Peyer's patch (tissue), 4 donors: Measurements from ENCODE around the gene CHD9. TPM values are rescaled to one million over a fixed set of nuclear protein-coding genes. Genes with fewer than 3 reads are reported as not detected.
"Not testable (repeated sequence)": the region's sequence is repeated elsewhere in the genome, so short reads cannot be mapped to it uniquely, and the experiment has no call there.

Source experiments
- DNase-seq, 3 donors: peaks; one replicate each; pipeline ENCODE4 v3.0.0-alpha.2; 2017 to 2019
- H3K27ac ChIP-seq, 4 donors: fragments of 200-600 bp; sonication (generic); one replicate each; pipeline ENCODE4 v1.5.1; 2016 to 2019
- H3K27me3 ChIP-seq, 2 donors: fragments of 200-600 bp; sonication (generic); one replicate each; pipeline ENCODE4 v1.5.1; 2019
- H3K36me3 ChIP-seq, 3 donors: fragments of 200-600 bp; sonication (generic); one replicate each; pipeline ENCODE4 v1.5.1; 2016 to 2019
- H3K4me1 ChIP-seq, 4 donors: fragments of 200-600 bp; sonication (generic); one replicate each; pipeline ENCODE4 v1.5.1; 2016 to 2019
- H3K4me3 ChIP-seq, 4 donors: fragments of 200-600 bp; sonication (generic); 1 replicate in 3 of 4; 2 replicates in 1 of 4; pipeline ENCODE4 v1.5.1; 2016 to 2019; ENCODE audit warnings: mild to moderate bottlenecking in 1 of 4
- H3K9me3 ChIP-seq, 4 donors: fragments of 200-600 bp; sonication (generic); one replicate each; pipeline ENCODE4 v1.5.1; 2016 to 2019; ENCODE audit warnings: mild to moderate bottlenecking in 1 of 4
- POLR2A ChIP-seq, 2 donors: fragments of 450-650 bp; IDR thresholded peaks; one replicate each; pipeline ENCODE4 v1.5.1; 2017; ENCODE audit warnings: antibody characterized with exemption in 2 of 2, mild to moderate bottlenecking in 2 of 2, moderate library complexity in 2 of 2
- total RNA-seq, 4 donors: library from RNA; depleted of rRNA; stranded (reverse); fragments of >200 nt; gene quantifications; one replicate each; pipeline ENCODE4 v1.1.0, GENCODE V29; 2016
- TF ChIP-seq, protein P1 (sequence below), 6 experiments: fragments of 450-650 bp in 4 of 6; fragments of 200-600 bp in 2 of 6; sonication (generic) in 1 of 6; IDR thresholded peaks; one replicate each; pipeline ENCODE4 v1.5.1; 2017 to 2019; ENCODE audit warnings: antibody characterized with exemption in 6 of 6, mild to moderate bottlenecking in 3 of 6, moderate library complexity in 1 of 6

The CHD9 gene
- total RNA-seq, 4 donors from 2014 or later: 48.4 to 187 (median 79.3) TPM

GRCh38 chr16:53175118-53175517 is 120.3 kb downstream of the CHD9 start:
- Histone ChIP-seq H3K27me3 (no peaks in the 10 kb centered on the region), H3K4me3 (no peak overlapping the region), H3K9me3 (no peaks in the 10 kb centered on the region), H3K27ac (no peak overlapping the region), H3K36me3 (no peaks in the 10 kb centered on the region), H3K4me1 (no peaks in the 10 kb centered on the region)
- no peak for DNase-seq
- TF ChIP-seq, protein P1, sequence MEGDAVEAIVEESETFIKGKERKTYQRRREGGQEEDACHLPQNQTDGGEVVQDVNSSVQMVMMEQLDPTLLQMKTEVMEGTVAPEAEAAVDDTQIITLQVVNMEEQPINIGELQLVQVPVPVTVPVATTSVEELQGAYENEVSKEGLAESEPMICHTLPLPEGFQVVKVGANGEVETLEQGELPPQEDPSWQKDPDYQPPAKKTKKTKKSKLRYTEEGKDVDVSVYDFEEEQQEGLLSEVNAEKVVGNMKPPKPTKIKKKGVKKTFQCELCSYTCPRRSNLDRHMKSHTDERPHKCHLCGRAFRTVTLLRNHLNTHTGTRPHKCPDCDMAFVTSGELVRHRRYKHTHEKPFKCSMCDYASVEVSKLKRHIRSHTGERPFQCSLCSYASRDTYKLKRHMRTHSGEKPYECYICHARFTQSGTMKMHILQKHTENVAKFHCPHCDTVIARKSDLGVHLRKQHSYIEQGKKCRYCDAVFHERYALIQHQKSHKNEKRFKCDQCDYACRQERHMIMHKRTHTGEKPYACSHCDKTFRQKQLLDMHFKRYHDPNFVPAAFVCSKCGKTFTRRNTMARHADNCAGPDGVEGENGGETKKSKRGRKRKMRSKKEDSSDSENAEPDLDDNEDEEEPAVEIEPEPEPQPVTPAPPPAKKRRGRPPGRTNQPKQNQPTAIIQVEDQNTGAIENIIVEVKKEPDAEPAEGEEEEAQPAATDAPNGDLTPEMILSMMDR (IDR thresholded peaks at IDR 0.05): no peak
- TF ChIP-seq POLR2A (IDR thresholded peaks at IDR 0.05): no peak

DNA sequence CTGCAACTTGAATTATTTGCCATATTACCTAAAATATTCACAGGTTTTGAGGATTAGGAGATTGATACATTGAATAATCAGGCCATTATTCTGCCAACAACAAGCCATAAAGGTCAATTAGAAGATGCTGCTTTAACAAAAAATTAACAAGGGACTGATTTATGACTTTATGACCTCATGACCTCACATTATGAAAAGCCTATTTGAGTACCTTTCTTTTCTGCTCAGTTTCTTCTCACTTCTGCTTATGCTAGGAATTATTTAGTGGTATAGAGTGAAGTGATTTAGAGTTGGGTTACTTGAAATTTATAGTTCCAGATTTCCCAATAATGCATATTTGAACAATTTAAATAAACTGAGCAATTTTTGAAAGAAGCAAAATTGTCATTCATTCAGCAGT is 121.6 kb downstream of the CHD9 start:
- H3K9me3 ChIP-seq: no peaks in the 10 kb centered on the region
- no peaks in the 10 kb centered on the region for H3K27me3 ChIP-seq
- H3K4me1 ChIP-seq: no peaks in the 10 kb centered on the region
- H3K4me3 ChIP-seq: no peak overlapping the region
- no peak overlapping the region for H3K27ac ChIP-seq
- no peak for DNase-seq
- TF ChIP-seq, protein P1 (IDR thresholded peaks at IDR 0.05): no peak
- no peak for TF ChIP-seq POLR2A (IDR thresholded peaks at IDR 0.05)
- no peaks in the 10 kb centered on the region for H3K36me3 ChIP-seq

DNA sequence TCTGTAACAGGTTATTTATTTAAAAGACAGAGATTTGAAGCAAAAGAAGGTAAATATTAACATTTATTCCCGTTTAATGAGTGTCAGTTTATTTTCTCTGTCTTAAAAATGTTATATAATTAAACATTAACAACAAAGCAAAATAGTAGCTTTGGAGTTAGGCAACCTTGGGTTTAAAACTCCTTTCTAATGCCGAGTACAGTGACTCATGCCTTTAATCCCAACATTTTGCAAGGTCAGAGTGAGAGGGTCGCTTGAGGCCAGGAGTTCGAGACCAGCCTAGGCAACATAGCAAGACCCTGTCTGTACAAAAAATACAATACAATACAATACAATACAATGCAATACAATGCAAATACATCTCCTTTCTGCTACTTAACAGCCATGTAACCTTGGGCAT is 128.7 kb downstream of the CHD9 start:
- no peak for TF ChIP-seq POLR2A (IDR thresholded peaks at IDR 0.05)
- TF ChIP-seq, protein P1 (IDR thresholded peaks at IDR 0.05): no peak
- no peak overlapping the region for H3K4me3 ChIP-seq
- H3K27ac ChIP-seq: no peak overlapping the region
- H3K4me1 ChIP-seq: no peaks in the 10 kb centered on the region
- peaks cover 0 to 17% (median 0%) of the 10 kb centered on the region in 3 donors for H3K36me3 ChIP-seq
- DNase-seq: no peak
- H3K9me3 ChIP-seq: peaks cover 0 to 12% (median 3%) of the 10 kb centered on the region in 4 donors
- H3K27me3 ChIP-seq: no peaks in the 10 kb centered on the region

GRCh38 chr16:53185741-53186140 is 130.9 kb downstream of the CHD9 start:
- DNase-seq, H3K4me3 ChIP-seq, H3K27ac ChIP-seq, H3K27me3 ChIP-seq, H3K4me1 ChIP-seq: not testable (repeated sequence)
- H3K9me3 ChIP-seq: peaks cover 0 to 12% (median 3%) of the 10 kb centered on the region in 4 donors
- peaks cover 0 to 17% (median 0%) of the 10 kb centered on the region in 3 donors for H3K36me3 ChIP-seq

DNA sequence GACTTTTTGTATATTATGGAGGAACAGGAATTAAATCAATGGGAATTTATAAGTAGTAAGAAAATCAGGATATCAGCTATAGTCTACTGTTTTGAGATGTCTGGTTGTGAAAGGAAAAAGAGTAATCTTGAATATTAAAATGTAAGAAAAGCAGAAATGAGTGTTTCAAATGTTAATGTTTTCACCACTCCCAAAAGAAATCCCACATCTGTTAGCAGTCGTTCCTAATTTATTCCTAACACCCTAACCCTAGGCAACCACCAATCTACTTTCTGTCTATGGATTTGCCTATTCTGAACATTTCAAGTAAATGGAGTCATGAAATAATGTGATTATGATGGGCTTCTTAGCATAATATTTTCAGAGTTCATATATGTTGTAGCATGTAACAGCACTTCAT is 133.0 kb downstream of the CHD9 start:
- Histone ChIP-seq H3K27ac (no peak overlapping the region), H3K9me3 (peaks cover 0 to 12% (median 3%) of the 10 kb centered on the region in 4 donors), H3K27me3 (no peaks in the 10 kb centered on the region), H3K36me3 (peaks cover 0 to 17% (median 0%) of the 10 kb centered on the region in 3 donors), H3K4me3 (no peak overlapping the region), H3K4me1 (no peaks in the 10 kb centered on the region)
- DNase-seq: no peak
- TF ChIP-seq, protein P1 (IDR thresholded peaks at IDR 0.05): no peak
- no peak for TF ChIP-seq POLR2A (IDR thresholded peaks at IDR 0.05)

GRCh38 chr16:53191413-53191812 is 136.6 kb downstream of the CHD9 start:
- Histone ChIP-seq H3K4me1 (no peaks in the 10 kb centered on the region), H3K4me3 (no peak overlapping the region), H3K27me3 (no peaks in the 10 kb centered on the region), H3K27ac (no peak overlapping the region), H3K36me3 (no peaks in the 10 kb centered on the region), H3K9me3 (peaks cover 0 to 1% (median 0%) of the 10 kb centered on the region in 4 donors)
- no peak for DNase-seq
- TF ChIP-seq, protein P1 (IDR thresholded peaks at IDR 0.05): no peak
- TF ChIP-seq POLR2A (IDR thresholded peaks at IDR 0.05): no peak
